Adrenal gland (tissue), 12 donors: ENCODE data around the gene ITGA3. TPM values are rescaled to one million over a fixed set of nuclear protein-coding genes. Genes with fewer than 3 reads are reported as not detected.

Experiments used
- DNase-seq, 7 donors: peaks; one replicate each; pipeline ENCODE4 v3.0.0-alpha.2; 2019 to 2020
- H3K27ac ChIP-seq, 5 donors: fragments of 200-600 bp; sonication (generic) in 4 of 5; 1 replicate in 3 of 5; 2 replicates in 2 of 5; pipeline versions ENCODE4 v1.5.1 to v1.8.0; 2016 to 2020; ENCODE audit warnings: mild to moderate bottlenecking in 1 of 5
- H3K27me3 ChIP-seq: fragments of 200-600 bp; 2 replicates; pipeline ENCODE4 v1.8.0; 2021
- H3K36me3 ChIP-seq, 2 donors: fragments of 200-600 bp; replicated peaks in 1 of 2; 1 replicate in 1 of 2; 2 replicates in 1 of 2; pipeline versions ENCODE4 v1.5.1 to v1.8.0; 2018 to 2022
- H3K4me1 ChIP-seq, 2 donors: fragments of 200-600 bp; replicated peaks in 1 of 2; 1 replicate in 1 of 2; 2 replicates in 1 of 2; pipeline versions ENCODE4 v1.5.1 to v1.8.0; 2018 to 2021
- H3K4me3 ChIP-seq, 4 donors: fragments of 200-600 bp; sonication (generic) in 3 of 4; one replicate each; pipeline ENCODE4 v1.5.1; 2016 to 2018
- H3K9me3 ChIP-seq, 3 donors: fragments of 200-600 bp; sonication (generic) in 1 of 3; replicated peaks in 1 of 3; 1 replicate in 2 of 3; 2 replicates in 1 of 3; pipeline versions ENCODE4 v1.5.1 to v1.8.0; 2016 to 2021
- CTCF ChIP-seq, 6 experiments: fragments of 450-650 bp in 4 of 6; fragments of 200-600 bp in 2 of 6; sonication (generic) in 1 of 6; IDR thresholded peaks; 1 replicate in 5 of 6; 2 replicates in 1 of 6; pipeline versions ENCODE4 v1.5.1 to v1.8.0; 2016 to 2021; ENCODE audit warnings: antibody characterized with exemption in 6 of 6, mild to moderate bottlenecking in 2 of 6, moderate library complexity in 1 of 6
- POLR2A ChIP-seq, 2 donors: fragments of 450-650 bp; IDR thresholded peaks; one replicate each; pipeline ENCODE4 v1.6.1; 2017; ENCODE audit warnings: antibody characterized with exemption in 2 of 2, mild to moderate bottlenecking in 2 of 2, moderate library complexity in 1 of 2
- WGBS, 4 donors: extraction: QIAGEN DNeasy Blood & Tissue Kit in 2 of 4; methylation state at CpG; one replicate each; pipeline versions ENCODE4 v1.1.5 to v1.1.7; 2013 to 2017; 5-methylcytosine and 5-hydroxymethylcytosine counted together
- intact Hi-C, 2 donors: fragments of 100-400 bp; cut with DNase I; formaldehyde crosslinking; loops; one replicate each; pipeline versions ENCODE4 v1.14.1 to v1.15.0; 2022 to 2023
- polyA plus RNA-seq, 3 donors: library from polyadenylated mRNA; stranded (reverse); fragments of 200-250 nt in 2 of 3; fragments of 350-450 nt in 1 of 3; fragmentation: Illumina TruSeq in 1 of 3; extraction: RNeasy Lipid Tissue Mini Kit (QIAGEN cat#74804) in 1 of 3; gene quantifications; one replicate each; pipeline ENCODE4 v1.2.3, GENCODE V29; 2013 to 2014
- total RNA-seq, 9 donors: library from RNA; depleted of rRNA in 4 of 9; stranded (reverse); fragments of >200 nt in 4 of 9; fragments of 120-200 nt in 1 of 9; fragmentation: NEBNext Ultra II Directional in 1 of 9; extraction: Animal tissue kit (Norgen Biotek cat#: 25700) in 1 of 9; gene quantifications; one replicate each; pipeline versions ENCODE4 v1.1.0 to v1.2.4, GENCODE V29; 2013 to 2023
- donor health status: healthy with polysubstance abuse.
- donor health status: Bipolar disorder and iron deficiency.
- donor health status: DM: yes; HTN: yes; CAD: no.
- donor health status: DM: no; HTN: no; CAD: no.
- donor health status: DM: no; HTN: no; CAD: no.
- donor health status: DM: yes; HTN: yes; CAD: no.

ITGA3 gene
- total and polyA plus RNA-seq, 12 donors = 20.9 to 206 (median 131) TPM

- no peak for TF ChIP-seq CTCF (IDR thresholded peaks at IDR 0.05)
- no peak for TF ChIP-seq POLR2A (IDR thresholded peaks at IDR 0.05)
- peaks cover 26 to 48% of the 10 kb centered on the region in 2 donors for H3K4me1 ChIP-seq
- 79 to 88% (median 82%) methylated on average over 14 to 19 of the region's 19 CpGs; no CpG with 5 or more reads in 1 of the 4 donors for WGBS, 4 donors
- H3K4me3 ChIP-seq = no peak overlapping the region
- no peaks in the 10 kb centered on the region for H3K27me3 ChIP-seq
- peak in 4 of 7 donors; percentile 48 to 60 (median 50) for DNase-seq
- intact Hi-C loops = no loop called here
- peak overlapping the region; percentile 56 to 98 (median 92) for H3K27ac ChIP-seq
- no peaks in the 10 kb centered on the region for H3K9me3 ChIP-seq
- peaks cover 0 to 44% of the 10 kb centered on the region in 2 donors for H3K36me3 ChIP-seq
Measured at GRCh38 chr17:50109785-50110184, 53.9 kb downstream of the ITGA3 start.

DNA sequence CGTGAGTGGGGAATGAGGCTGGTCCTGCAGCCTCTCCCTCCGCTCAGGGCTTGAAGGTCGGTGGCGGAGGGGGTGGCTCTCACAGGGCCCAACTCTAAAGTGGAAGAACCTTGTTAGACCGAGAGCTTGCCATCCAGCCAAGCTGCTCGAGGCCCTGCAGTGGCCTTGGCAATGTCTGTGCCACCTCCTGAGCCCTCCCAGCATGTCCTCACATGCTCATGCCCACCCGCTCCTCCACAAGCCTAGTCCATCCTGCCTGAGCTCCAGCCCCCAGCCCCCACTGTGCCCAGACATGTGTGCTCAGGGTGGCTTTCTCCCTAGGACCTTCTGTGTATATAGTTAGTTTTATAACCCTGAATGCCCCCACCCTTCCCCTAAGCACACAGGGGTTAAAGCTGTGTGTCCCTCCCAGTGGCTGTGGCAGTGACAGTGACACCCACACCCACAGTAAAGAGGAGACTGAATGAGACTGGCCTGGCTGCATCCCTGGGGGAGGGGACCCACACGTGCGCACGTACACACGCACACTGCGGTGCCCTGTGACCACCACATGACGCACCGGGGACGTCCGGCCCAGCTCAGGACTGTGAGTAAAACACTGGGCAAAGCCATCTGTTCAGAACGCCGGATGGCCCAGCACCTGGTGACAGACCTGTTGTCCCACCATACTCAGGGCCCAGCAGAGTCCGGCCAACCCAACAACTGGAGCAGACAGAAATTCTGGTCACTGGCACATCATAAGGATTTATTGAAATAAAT, 54.9 kb downstream of the ITGA3 start:
- 35 to 47% (median 41%) methylated on average over 7 to 19 of the region's 19 CpGs for WGBS, 4 donors
- no peaks in the 10 kb centered on the region for H3K27me3 ChIP-seq
- H3K4me3 ChIP-seq = no peak overlapping the region
- H3K27ac ChIP-seq = peak overlapping the region; percentile 91 to 98 (median 97)
- H3K9me3 ChIP-seq = no peaks in the 10 kb centered on the region
- peak; percentile 87 to 96 (median 95) for DNase-seq
- no peak for TF ChIP-seq CTCF (IDR thresholded peaks at IDR 0.05)
- peak in 1 of 2 donors; percentile 86 for TF ChIP-seq POLR2A (IDR thresholded peaks at IDR 0.05)
- intact Hi-C loops = no loop called here
- peaks cover 26 to 48% of the 10 kb centered on the region in 2 donors for H3K4me1 ChIP-seq
- peaks cover 0 to 36% of the 10 kb centered on the region in 2 donors for H3K36me3 ChIP-seq

- no peak for TF ChIP-seq CTCF (IDR thresholded peaks at IDR 0.05)
- TF ChIP-seq POLR2A (IDR thresholded peaks at IDR 0.05) = peak in 1 of 2 donors; percentile 33
- Histone ChIP-seq H3K27me3 (no peaks in the 10 kb centered on the region), H3K4me3 (no peak overlapping the region), H3K36me3 (peaks cover 0 to 24% of the 10 kb centered on the region in 2 donors), H3K4me1 (peaks cover 26 to 49% of the 10 kb centered on the region in 2 donors), H3K27ac (peak overlapping the region; percentile 91 to 98 (median 97)), H3K9me3 (no peaks in the 10 kb centered on the region)
- peak; percentile 82 to 94 (median 90) for DNase-seq
- WGBS, 4 donors = 33 to 53% (median 47%) methylated on average over 7 to 14 of the region's 14 CpGs
- intact Hi-C loops = no loop called here
Measured at GRCh38 chr17:50111673-50112655, 56.1 kb downstream of the ITGA3 start.

DNA sequence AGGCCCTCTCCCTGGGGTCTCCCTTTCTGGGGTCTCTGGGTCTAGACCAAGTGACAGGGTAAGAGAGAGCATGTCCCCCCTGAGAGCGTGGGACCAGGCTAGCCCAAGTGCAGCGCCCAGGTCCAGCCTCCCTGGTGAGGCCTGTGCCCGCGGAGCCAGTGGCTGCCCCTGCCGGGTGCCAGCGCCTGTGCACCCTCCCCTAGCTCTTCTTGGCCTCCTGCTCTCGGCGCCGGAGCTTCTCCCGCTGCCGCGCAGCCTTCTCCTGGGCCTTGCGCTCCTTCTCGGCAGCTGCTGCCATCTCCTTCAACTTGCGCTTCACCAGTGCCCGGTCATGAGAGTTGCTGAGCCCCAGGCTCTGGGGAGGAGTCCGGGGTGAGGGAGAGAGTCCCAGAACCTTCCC, 56.8 kb downstream of the ITGA3 start:
- Histone ChIP-seq H3K4me1 (peaks cover 26 to 56% of the 10 kb centered on the region in 2 donors), H3K36me3 (peaks cover 0 to 23% of the 10 kb centered on the region in 2 donors), H3K27me3 (no peaks in the 10 kb centered on the region), H3K27ac (peak overlapping the region in 4 of 5 donors; percentile 91 to 98 (median 95)), H3K9me3 (no peaks in the 10 kb centered on the region), H3K4me3 (no peak overlapping the region)
- TF ChIP-seq POLR2A (IDR thresholded peaks at IDR 0.05) = no peak
- peak in 1 of 6 experiments; percentile 12 for TF ChIP-seq CTCF (IDR thresholded peaks at IDR 0.05)
- peak in 5 of 7 donors; percentile 44 to 55 (median 49) for DNase-seq
- intact Hi-C loops = no loop called here
- 77 to 84% (median 82%) methylated on average over 17 of the region's 17 CpGs; no CpG with 5 or more reads in 1 of the 4 donors for WGBS, 4 donors
